ENCODE measurements around the gene CBLB. TPM values are rescaled to one million over a fixed set of nuclear protein-coding genes. Genes with fewer than 3 reads are reported as not detected.

Gene CBLB
- total and polyA plus RNA-seq, 9 of the 15 experiments (the other 6 are each of a cell fraction or from before 2014, with no cell fraction given): 1.8 to 8.1 (median 5.3) TPM

DNA sequence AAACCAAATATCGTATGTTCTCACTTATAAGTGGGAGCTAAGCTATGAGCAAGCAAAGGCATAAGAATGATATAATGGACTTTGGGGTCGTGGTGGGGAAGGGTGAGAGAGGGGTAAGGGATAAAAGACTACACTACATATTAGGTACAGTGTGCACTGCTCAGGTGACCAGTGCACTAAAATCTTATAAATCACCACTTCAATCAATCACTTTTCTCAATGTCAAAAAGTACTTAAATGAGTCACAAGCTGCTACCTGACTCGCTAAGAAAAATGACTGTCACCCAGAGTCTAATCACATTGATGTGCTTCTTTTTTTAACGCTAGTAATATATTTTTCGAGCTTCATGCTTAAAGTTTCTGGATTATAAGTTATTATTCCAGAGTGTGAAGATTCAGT, 95.5 kb downstream of the CBLB start:
- Histone ChIP-seq H4K20me1 (replicated peaks; ENCODE audit: control insufficient read depth, insufficient read depth, low read length) (no peaks in the 10 kb centered on the region), H3K36me3 (ENCODE audit: control insufficient read depth, insufficient read depth, low read length) (no peaks in the 10 kb centered on the region), H3K9me3 (replicated peaks; ENCODE audit: control insufficient read depth, insufficient read depth, low read depth, low read length) (no peaks in the 10 kb centered on the region), H3K9ac (ENCODE audit: insufficient read depth in 1 of 2, low read depth in 2 of 2, low read length in 2 of 2) (no peak overlapping the region), H3K4me2 (ENCODE audit: insufficient read depth, low read length) (no peak overlapping the region), H2AFZ (ENCODE audit: low read depth, low read length) (no peak overlapping the region), H3K4me1 (replicated peaks in 1 of 2; ENCODE audit: control insufficient read depth in 2 of 2, insufficient read depth in 2 of 2, low read length in 2 of 2) (no peaks in the 10 kb centered on the region), H3K9me1 (ENCODE audit: control insufficient read depth, insufficient read depth, low read length) (no peaks in the 10 kb centered on the region), H3K79me2 (ENCODE audit: control insufficient read depth, insufficient read depth, low read length) (no peaks in the 10 kb centered on the region), H3K27ac (ENCODE audit: extremely low read depth, low read depth, low read length) (no peak overlapping the region), H3K27me3 (ENCODE audit: control insufficient read depth in 2 of 2, insufficient read depth in 2 of 2, low read length in 2 of 2) (no peaks in the 10 kb centered on the region), H3K4me3 (no peak overlapping the region)
- in situ Hi-C loops (cut with MboI) (no loop called here), intact Hi-C loops (cut with micrococcal nuclease) (no loop called here)
- FAIRE-seq: no peak
- CTCF ChIA-PET (ENCODE audit: low intra/inter-chr PET ratio): no interaction called here
- POLR2A ChIA-PET: no interaction called here
- DNase-seq (ENCODE audit: extremely low read depth in 1 of 4, low spot score in 3 of 4): no peak
- TF ChIP-seq, protein P1, sequence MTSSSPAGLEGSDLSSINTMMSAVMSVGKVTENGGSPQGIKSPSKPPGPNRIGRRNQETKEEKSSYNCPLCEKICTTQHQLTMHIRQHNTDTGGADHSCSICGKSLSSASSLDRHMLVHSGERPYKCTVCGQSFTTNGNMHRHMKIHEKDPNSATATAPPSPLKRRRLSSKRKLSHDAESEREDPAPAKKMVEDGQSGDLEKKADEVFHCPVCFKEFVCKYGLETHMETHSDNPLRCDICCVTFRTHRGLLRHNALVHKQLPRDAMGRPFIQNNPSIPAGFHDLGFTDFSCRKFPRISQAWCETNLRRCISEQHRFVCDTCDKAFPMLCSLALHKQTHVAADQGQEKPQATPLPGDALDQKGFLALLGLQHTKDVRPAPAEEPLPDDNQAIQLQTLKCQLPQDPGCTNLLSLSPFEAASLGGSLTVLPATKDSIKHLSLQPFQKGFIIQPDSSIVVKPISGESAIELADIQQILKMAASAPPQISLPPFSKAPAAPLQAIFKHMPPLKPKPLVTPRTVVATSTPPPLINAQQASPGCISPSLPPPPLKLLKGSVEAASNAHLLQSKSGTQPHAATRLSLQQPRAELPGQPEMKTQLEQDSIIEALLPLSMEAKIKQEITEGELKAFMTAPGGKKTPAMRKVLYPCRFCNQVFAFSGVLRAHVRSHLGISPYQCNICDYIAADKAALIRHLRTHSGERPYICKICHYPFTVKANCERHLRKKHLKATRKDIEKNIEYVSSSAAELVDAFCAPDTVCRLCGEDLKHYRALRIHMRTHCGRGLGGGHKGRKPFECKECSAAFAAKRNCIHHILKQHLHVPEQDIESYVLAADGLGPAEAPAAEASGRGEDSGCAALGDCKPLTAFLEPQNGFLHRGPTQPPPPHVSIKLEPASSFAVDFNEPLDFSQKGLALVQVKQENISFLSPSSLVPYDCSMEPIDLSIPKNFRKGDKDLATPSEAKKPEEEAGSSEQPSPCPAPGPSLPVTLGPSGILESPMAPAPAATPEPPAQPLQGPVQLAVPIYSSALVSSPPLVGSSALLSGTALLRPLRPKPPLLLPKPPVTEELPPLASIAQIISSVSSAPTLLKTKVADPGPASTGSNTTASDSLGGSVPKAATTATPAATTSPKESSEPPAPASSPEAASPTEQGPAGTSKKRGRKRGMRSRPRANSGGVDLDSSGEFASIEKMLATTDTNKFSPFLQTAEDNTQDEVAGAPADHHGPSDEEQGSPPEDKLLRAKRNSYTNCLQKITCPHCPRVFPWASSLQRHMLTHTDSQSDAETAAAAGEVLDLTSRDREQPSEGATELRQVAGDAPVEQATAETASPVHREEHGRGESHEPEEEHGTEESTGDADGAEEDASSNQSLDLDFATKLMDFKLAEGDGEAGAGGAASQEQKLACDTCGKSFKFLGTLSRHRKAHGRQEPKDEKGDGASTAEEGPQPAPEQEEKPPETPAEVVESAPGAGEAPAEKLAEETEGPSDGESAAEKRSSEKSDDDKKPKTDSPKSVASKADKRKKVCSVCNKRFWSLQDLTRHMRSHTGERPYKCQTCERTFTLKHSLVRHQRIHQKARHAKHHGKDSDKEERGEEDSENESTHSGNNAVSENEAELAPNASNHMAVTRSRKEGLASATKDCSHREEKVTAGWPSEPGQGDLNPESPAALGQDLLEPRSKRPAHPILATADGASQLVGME (CRISPR knock-in tag; IDR thresholded peaks at IDR 0.05): no peak
- TF ChIP-seq FOSL1 (tag; conservative IDR thresholded peaks at IDR 0.05): no peak
- WGBS (ENCODE audit: insufficient coverage, low coverage, missing lambda C conversion rate): 28% methylated on average over 5 of the region's 5 CpGs
- no peak for ATAC-seq
- BruUV-seq (replicated peaks): no TSS peak

Measured in K562 (cell line).